ENCODE data around the gene SPDEF. TPM values are rescaled to one million over a fixed set of nuclear protein-coding genes. Genes with fewer than 3 reads are reported as not detected.

The SPDEF gene
- total RNA-seq, 1 experiment from 2014 or later: 0.77 TPM

DNA sequence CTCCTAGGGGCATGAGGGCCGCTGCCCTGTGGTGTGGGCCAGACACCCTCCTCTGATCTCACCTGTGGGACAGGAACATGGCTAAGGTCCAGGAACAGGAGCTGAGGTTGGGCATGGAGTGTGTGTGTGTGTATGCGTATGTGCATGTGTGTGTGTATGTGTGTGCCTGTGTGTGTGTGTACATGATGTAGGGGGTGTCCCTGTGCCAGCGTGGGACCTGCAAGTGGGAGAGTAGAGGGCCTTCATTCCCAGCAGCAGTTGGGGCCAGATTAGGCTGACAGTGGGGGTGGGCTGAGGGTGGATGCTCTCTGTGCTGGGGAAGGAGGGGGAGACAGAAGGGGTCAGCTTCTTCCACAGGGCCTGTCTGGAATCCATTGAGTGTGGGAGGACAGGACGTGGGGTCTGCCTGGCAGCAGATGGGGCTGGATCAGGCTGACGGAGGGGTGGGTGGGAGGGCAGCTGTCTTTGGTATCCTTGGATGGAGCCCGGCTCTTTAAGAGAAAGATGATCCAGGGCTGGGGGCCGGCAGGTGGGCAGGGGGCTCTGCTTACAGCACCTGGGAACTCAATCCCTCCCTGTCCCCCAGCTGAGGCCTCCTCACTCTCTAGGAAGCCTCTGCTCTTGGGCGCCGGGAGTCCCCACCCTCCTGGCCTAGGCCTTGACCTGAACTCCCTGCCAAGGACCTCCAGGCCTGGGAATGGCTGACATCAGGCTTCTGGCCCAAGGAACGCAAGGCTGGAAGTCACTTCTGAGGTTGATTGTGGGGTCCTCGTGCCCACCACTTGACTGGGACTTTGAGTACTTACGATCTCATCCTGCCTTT lies 44.0 kb downstream of the SPDEF start:
- Histone ChIP-seq H3K4me1 (no peaks in the 10 kb centered on the region), H3K36me3 (ENCODE audit: control insufficient read depth, insufficient read depth, low read length) (no peaks in the 10 kb centered on the region), H3K4me3 (ENCODE audit: low read depth, low read length) (no peak overlapping the region), H3K9me3 (peaks cover 7% of the 10 kb centered on the region; the same call in 1 of the 2 replicates), H3K27me3 (replicated peaks; ENCODE audit: control insufficient read depth, insufficient read depth, low read length) (no peaks in the 10 kb centered on the region)
- DNase-seq: no peak
- no TSS peak for BruUV-seq (replicated peaks)
- TF ChIP-seq, protein P1, sequence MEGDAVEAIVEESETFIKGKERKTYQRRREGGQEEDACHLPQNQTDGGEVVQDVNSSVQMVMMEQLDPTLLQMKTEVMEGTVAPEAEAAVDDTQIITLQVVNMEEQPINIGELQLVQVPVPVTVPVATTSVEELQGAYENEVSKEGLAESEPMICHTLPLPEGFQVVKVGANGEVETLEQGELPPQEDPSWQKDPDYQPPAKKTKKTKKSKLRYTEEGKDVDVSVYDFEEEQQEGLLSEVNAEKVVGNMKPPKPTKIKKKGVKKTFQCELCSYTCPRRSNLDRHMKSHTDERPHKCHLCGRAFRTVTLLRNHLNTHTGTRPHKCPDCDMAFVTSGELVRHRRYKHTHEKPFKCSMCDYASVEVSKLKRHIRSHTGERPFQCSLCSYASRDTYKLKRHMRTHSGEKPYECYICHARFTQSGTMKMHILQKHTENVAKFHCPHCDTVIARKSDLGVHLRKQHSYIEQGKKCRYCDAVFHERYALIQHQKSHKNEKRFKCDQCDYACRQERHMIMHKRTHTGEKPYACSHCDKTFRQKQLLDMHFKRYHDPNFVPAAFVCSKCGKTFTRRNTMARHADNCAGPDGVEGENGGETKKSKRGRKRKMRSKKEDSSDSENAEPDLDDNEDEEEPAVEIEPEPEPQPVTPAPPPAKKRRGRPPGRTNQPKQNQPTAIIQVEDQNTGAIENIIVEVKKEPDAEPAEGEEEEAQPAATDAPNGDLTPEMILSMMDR (IDR thresholded peaks at IDR 0.05; ENCODE audit: insufficient read depth in 1 of 2, low read depth in 1 of 2, low read length in 1 of 2, severe bottlenecking in 1 of 2, unreplicated experiment in 1 of 2): no peak
- ChIA-PET CTCF (no interaction called here), POLR2A (no interaction called here)
- Mint-ChIP-seq H3K36me3 (ENCODE audit: insufficient read depth, unreplicated experiment) (no peaks in the 10 kb centered on the region), H3K27ac (ENCODE audit: unreplicated experiment) (no peak overlapping the region), H3K27me3 (ENCODE audit: insufficient read depth, unreplicated experiment) (no peaks in the 10 kb centered on the region), H3K4me3 (ENCODE audit: unreplicated experiment) (no peak overlapping the region), H3K9me3 (ENCODE audit: unreplicated experiment) (peaks cover 11% of the 10 kb centered on the region), H3K4me1 (ENCODE audit: low read depth, unreplicated experiment) (peaks cover 2% of the 10 kb centered on the region)
- intact Hi-C loops (cut with micrococcal nuclease; ENCODE audit: unreplicated experiment): no loop called here

GRCh38 chr6:34511214-34511914 lies 44.8 kb downstream of the SPDEF start:
- CTCF ChIA-PET: no interaction called here
- H3K4me3 Mint-ChIP-seq (ENCODE audit: unreplicated experiment): no peak overlapping the region
- intact Hi-C loops (cut with micrococcal nuclease; ENCODE audit: unreplicated experiment): no loop called here

DNA sequence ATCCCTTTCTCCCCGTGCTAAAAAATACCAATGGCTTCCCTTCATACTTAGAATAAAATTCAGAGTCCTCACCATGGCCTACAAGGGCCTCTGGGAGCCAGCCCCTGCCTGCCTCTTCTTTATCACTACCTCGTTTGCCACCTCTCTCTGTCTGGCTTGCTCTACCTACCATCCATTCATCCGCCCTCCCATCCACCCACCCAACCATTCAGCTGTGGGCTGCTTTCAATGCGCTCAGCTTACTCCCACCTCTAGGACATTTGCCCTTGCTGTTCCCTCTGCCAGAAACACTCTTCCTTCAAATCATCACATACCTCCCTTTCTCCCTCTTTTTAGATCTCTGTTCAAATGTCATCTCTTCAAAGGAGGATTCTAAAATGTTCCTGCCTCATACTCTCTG lies 45.8 kb downstream of the SPDEF start:
- Histone ChIP-seq H3K4me3 (ENCODE audit: low read depth, low read length) (no peak overlapping the region), H3K4me1 (no peaks in the 10 kb centered on the region), H3K36me3 (ENCODE audit: control insufficient read depth, insufficient read depth, low read length) (no peaks in the 10 kb centered on the region), H3K9me3 (peaks cover 7% of the 10 kb centered on the region; the same call in 1 of the 2 replicates), H3K27me3 (replicated peaks; ENCODE audit: control insufficient read depth, insufficient read depth, low read length) (no peaks in the 10 kb centered on the region)
- Mint-ChIP-seq H3K9me3 (ENCODE audit: unreplicated experiment) (peaks cover 11% of the 10 kb centered on the region), H3K4me3 (ENCODE audit: unreplicated experiment) (no peak overlapping the region), H3K27me3 (ENCODE audit: insufficient read depth, unreplicated experiment) (no peaks in the 10 kb centered on the region), H3K4me1 (ENCODE audit: low read depth, unreplicated experiment) (peaks cover 5% of the 10 kb centered on the region), H3K27ac (ENCODE audit: unreplicated experiment) (no peak overlapping the region), H3K36me3 (ENCODE audit: insufficient read depth, unreplicated experiment) (no peaks in the 10 kb centered on the region)
- no TSS peak for BruUV-seq (replicated peaks)
- POLR2A ChIA-PET: no interaction called here
- CTCF ChIA-PET: interaction anchor here (0.6 kb wide), 2 partner anchors 21 to 60 kb away, joined by 3 to 4 read pairs; no protein-coding TSS in a partner anchor
- TF ChIP-seq, protein P1 (IDR thresholded peaks at IDR 0.05; ENCODE audit: insufficient read depth in 1 of 2, low read depth in 1 of 2, low read length in 1 of 2, severe bottlenecking in 1 of 2, unreplicated experiment in 1 of 2): no peak
- DNase-seq: no peak
- intact Hi-C loops (cut with micrococcal nuclease; ENCODE audit: unreplicated experiment): no loop called here

More at GRCh38 chr6:34511214-34511914, 44.8 kb downstream of the SPDEF start:
- Histone ChIP-seq H3K27me3 (replicated peaks; ENCODE audit: control insufficient read depth, insufficient read depth, low read length) (no peaks in the 10 kb centered on the region), H3K4me1 (no peaks in the 10 kb centered on the region), H3K9me3 (peaks cover 7% of the 10 kb centered on the region; the same call in 1 of the 2 replicates), H3K36me3 (ENCODE audit: control insufficient read depth, insufficient read depth, low read length) (no peaks in the 10 kb centered on the region), H3K4me3 (ENCODE audit: low read depth, low read length) (no peak overlapping the region)
- Mint-ChIP-seq H3K27me3 (ENCODE audit: insufficient read depth, unreplicated experiment) (no peaks in the 10 kb centered on the region), H3K27ac (ENCODE audit: unreplicated experiment) (no peak overlapping the region), H3K9me3 (ENCODE audit: unreplicated experiment) (peaks cover 11% of the 10 kb centered on the region), H3K4me1 (ENCODE audit: low read depth, unreplicated experiment) (peaks cover 5% of the 10 kb centered on the region), H3K36me3 (ENCODE audit: insufficient read depth, unreplicated experiment) (no peaks in the 10 kb centered on the region)
- TF ChIP-seq, protein P1 (IDR thresholded peaks at IDR 0.05; ENCODE audit: insufficient read depth in 1 of 2, low read depth in 1 of 2, low read length in 1 of 2, severe bottlenecking in 1 of 2, unreplicated experiment in 1 of 2): no peak
- no TSS peak for BruUV-seq (replicated peaks)
- POLR2A ChIA-PET: no interaction called here
- DNase-seq: no peak

Data from Caco-2 (cell line).